22Rv1 (cell line): ENCODE measurements around the gene ATP2B2.

Source experiments
- CTCF ChIP-seq: fragments of 450-650 bp; IDR thresholded peaks from 2 replicates; pipeline ENCODE4 v1.5.1; 2017; ENCODE audit warnings: mild to moderate bottlenecking
- ZFX ChIP-seq: fragments of 450-650 bp; IDR thresholded peaks from 2 replicates; pipeline ENCODE4 v1.6.1; 2017; ENCODE audit warnings: antibody characterized with exemption, borderline replicate concordance

GRCh38 chr3:10551139-10551538 is 45.8 kb upstream of the ATP2B2 start:
- no peak for TF ChIP-seq CTCF
- no peak for TF ChIP-seq ZFX
